Measurements from ENCODE around the gene SYMPK.

The SYMPK gene

GRCh38 chr19:45779231-45780145 lies 83.5 kb downstream of the SYMPK start:
- peak; percentile 39 for DNase-seq (ENCODE audit: low read depth)
- H3K4me3 ChIP-seq (ENCODE audit: low read depth, low read length): peak overlapping the region; percentile 26
- TF ChIP-seq CTCF (IDR thresholded peaks at IDR 0.05; ENCODE audit: control insufficient read depth, extremely low read depth, insufficient read depth): peak; percentile 62

- no peak overlapping the region for H3K4me3 ChIP-seq (ENCODE audit: low read depth, low read length)
- no peak for TF ChIP-seq CTCF (IDR thresholded peaks at IDR 0.05; ENCODE audit: control insufficient read depth, extremely low read depth, insufficient read depth)
- DNase-seq (ENCODE audit: low read depth): no peak
Measured at GRCh38 chr19:45778010-45778661, 84.8 kb downstream of the SYMPK start.

GRCh38 chr19:45777395-45777961 lies 85.5 kb downstream of the SYMPK start:
- no peak overlapping the region for H3K4me3 ChIP-seq (ENCODE audit: low read depth, low read length)
- TF ChIP-seq CTCF (IDR thresholded peaks at IDR 0.05; ENCODE audit: control insufficient read depth, extremely low read depth, insufficient read depth): no peak
- DNase-seq (ENCODE audit: low read depth): no peak

- no peak for DNase-seq (ENCODE audit: low read depth)
- no peak for TF ChIP-seq CTCF (IDR thresholded peaks at IDR 0.05; ENCODE audit: control insufficient read depth, extremely low read depth, insufficient read depth)
- H3K4me3 ChIP-seq (ENCODE audit: low read depth, low read length): no peak overlapping the region
Measured at GRCh38 chr19:45774765-45775164, 88.2 kb downstream of the SYMPK start.

- H3K4me3 ChIP-seq (ENCODE audit: low read depth, low read length): no peak overlapping the region
- no peak for DNase-seq (ENCODE audit: low read depth)
- TF ChIP-seq CTCF (IDR thresholded peaks at IDR 0.05; ENCODE audit: control insufficient read depth, extremely low read depth, insufficient read depth): no peak
Measured at GRCh38 chr19:45773384-45773783, 89.6 kb downstream of the SYMPK start.

- TF ChIP-seq CTCF (IDR thresholded peaks at IDR 0.05; ENCODE audit: control insufficient read depth, extremely low read depth, insufficient read depth): no peak
- no peak overlapping the region for H3K4me3 ChIP-seq (ENCODE audit: low read depth, low read length)
- DNase-seq (ENCODE audit: low read depth): no peak
Measured at GRCh38 chr19:45772912-45773311, 90.0 kb downstream of the SYMPK start.
